Measurements from ENCODE around the gene KIF24.
"Not testable (repeated sequence)": the region's sequence is repeated elsewhere in the genome, so short reads cannot be mapped to it uniquely, and the experiment has no call there.

KIF24 gene

GRCh38 chr9:34317436-34317835 lies 11.6 kb downstream of the KIF24 start:
- Histone ChIP-seq H3K4me3 (ENCODE audit: severe bottlenecking) (no peak overlapping the region), H3K4me1 (ENCODE audit: insufficient read depth, poor library complexity, severe bottlenecking) (no peaks in the 10 kb centered on the region), H3K9me3 (ENCODE audit: severe bottlenecking) (no peaks in the 10 kb centered on the region), H3K27ac (ENCODE audit: poor library complexity, severe bottlenecking) (no peak overlapping the region), H3K27me3 (ENCODE audit: insufficient read depth, poor library complexity, severe bottlenecking) (no peaks in the 10 kb centered on the region), H3K36me3 (ENCODE audit: low read depth) (no peaks in the 10 kb centered on the region)
- ATAC-seq (ENCODE audit: low read depth) (no peak), DNase-seq (ENCODE audit: low spot score) (no peak)
- no peak for TF ChIP-seq CTCF (IDR thresholded peaks at IDR 0.05; ENCODE audit: poor library complexity, severe bottlenecking)

GRCh38 chr9:34311499-34312185 lies 17.4 kb downstream of the KIF24 start:
- Histone ChIP-seq H3K36me3 (ENCODE audit: low read depth) (peaks cover 7% of the 10 kb centered on the region; the same call in 1 of the 2 replicates), H3K27ac (ENCODE audit: poor library complexity, severe bottlenecking) (no peak overlapping the region), H3K4me1 (ENCODE audit: insufficient read depth, poor library complexity, severe bottlenecking) (peaks cover 4% of the 10 kb centered on the region), H3K9me3 (ENCODE audit: severe bottlenecking) (no peaks in the 10 kb centered on the region), H3K4me3 (ENCODE audit: severe bottlenecking) (no peak overlapping the region), H3K27me3 (ENCODE audit: insufficient read depth, poor library complexity, severe bottlenecking) (no peaks in the 10 kb centered on the region)
- no peak for DNase-seq (ENCODE audit: low spot score)
- no peak for ATAC-seq (ENCODE audit: low read depth)
- TF ChIP-seq CTCF (IDR thresholded peaks at IDR 0.05; ENCODE audit: poor library complexity, severe bottlenecking): no peak

- no peak for TF ChIP-seq CTCF (IDR thresholded peaks at IDR 0.05; ENCODE audit: poor library complexity, severe bottlenecking)
- Histone ChIP-seq H3K27me3 (ENCODE audit: insufficient read depth, poor library complexity, severe bottlenecking) (no peaks in the 10 kb centered on the region), H3K27ac (ENCODE audit: poor library complexity, severe bottlenecking) (no peak overlapping the region), H3K4me3 (ENCODE audit: severe bottlenecking) (no peak overlapping the region), H3K36me3 (ENCODE audit: low read depth) (peaks cover 7% of the 10 kb centered on the region; the same call in 1 of the 2 replicates), H3K4me1 (ENCODE audit: insufficient read depth, poor library complexity, severe bottlenecking) (peaks cover 4% of the 10 kb centered on the region), H3K9me3 (ENCODE audit: severe bottlenecking) (no peaks in the 10 kb centered on the region)
- DNase-seq (ENCODE audit: low spot score) (no peak), ATAC-seq (ENCODE audit: low read depth) (peak; percentile 52; the same call in 1 of the 3 replicates)
These were observed 18.9 kb downstream of the KIF24 start for GRCh38 chr9:34310215-34310614.

GRCh38 chr9:34308316-34308715 lies 20.8 kb downstream of the KIF24 start:
- DNase-seq (ENCODE audit: low spot score); ATAC-seq (ENCODE audit: low read depth): not testable (repeated sequence)

GRCh38 chr9:34301064-34301463 lies 28.0 kb downstream of the KIF24 start:
- not testable (repeated sequence) for H3K9me3 ChIP-seq (ENCODE audit: severe bottlenecking); H3K36me3 ChIP-seq (ENCODE audit: low read depth); H3K27me3 ChIP-seq (ENCODE audit: insufficient read depth, poor library complexity, severe bottlenecking); ATAC-seq (ENCODE audit: low read depth); H3K4me3 ChIP-seq (ENCODE audit: severe bottlenecking); DNase-seq (ENCODE audit: low spot score); H3K4me1 ChIP-seq (ENCODE audit: insufficient read depth, poor library complexity, severe bottlenecking); H3K27ac ChIP-seq (ENCODE audit: poor library complexity, severe bottlenecking)

More at GRCh38 chr9:34308316-34308715, 20.8 kb downstream of the KIF24 start:
- H3K4me3 ChIP-seq (ENCODE audit: severe bottlenecking); H3K4me1 ChIP-seq (ENCODE audit: insufficient read depth, poor library complexity, severe bottlenecking); H3K9me3 ChIP-seq (ENCODE audit: severe bottlenecking); H3K27me3 ChIP-seq (ENCODE audit: insufficient read depth, poor library complexity, severe bottlenecking); H3K36me3 ChIP-seq (ENCODE audit: low read depth); H3K27ac ChIP-seq (ENCODE audit: poor library complexity, severe bottlenecking): not testable (repeated sequence)

GRCh38 chr9:34292552-34292951 lies 36.5 kb downstream of the KIF24 start:
- Histone ChIP-seq H3K27ac (ENCODE audit: poor library complexity, severe bottlenecking) (no peak overlapping the region), H3K36me3 (ENCODE audit: low read depth) (peaks cover 3% of the 10 kb centered on the region), H3K4me3 (ENCODE audit: severe bottlenecking) (no peak overlapping the region), H3K27me3 (ENCODE audit: insufficient read depth, poor library complexity, severe bottlenecking) (no peaks in the 10 kb centered on the region), H3K9me3 (ENCODE audit: severe bottlenecking) (no peaks in the 10 kb centered on the region), H3K4me1 (ENCODE audit: insufficient read depth, poor library complexity, severe bottlenecking) (no peaks in the 10 kb centered on the region)
- ATAC-seq (ENCODE audit: low read depth) (no peak), DNase-seq (ENCODE audit: low spot score) (no peak)
- no peak for TF ChIP-seq CTCF (IDR thresholded peaks at IDR 0.05; ENCODE audit: poor library complexity, severe bottlenecking)

Measured in RWPE2 (cell line).